K562 (cell line): Measurements from ENCODE around the gene ATP2B1. TPM values are rescaled to one million over a fixed set of nuclear protein-coding genes. Genes with fewer than 3 reads are reported as not detected.

ENCODE experiments used
- ARID3A ChIP-seq: IDR thresholded peaks from 2 replicates; pipeline ENCODE4 v1.6.1; 2012; ENCODE audit warnings: low read depth, low read length, improper control_type of control experiment, borderline replicate concordance
- ATF7 ChIP-seq: fragments of 450-650 bp; IDR thresholded peaks from 2 replicates; pipeline ENCODE4 v1.7.1; 2014; ENCODE audit warnings: mild to moderate bottlenecking, moderate library complexity
- CAMTA2 ChIP-seq: fragments of 250-450 bp; sonication (Bioruptor Pico); conservative IDR thresholded peaks from 2 replicates; pipeline ENCODE4 v1.5.1; 2022
- E2F3 ChIP-seq: fragments of 250-450 bp; sonication (Bioruptor Pico); IDR thresholded peaks from 2 replicates; pipeline ENCODE4 v1.4.0; 2020; ENCODE audit warnings: mild to moderate bottlenecking
- TFE3 ChIP-seq: fragments of 450-650 bp; formaldehyde crosslinking; IDR thresholded peaks from 2 replicates; pipeline ENCODE4 v1.4.0; 2020; ENCODE audit warnings: mild to moderate bottlenecking, mixed read lengths
- ZBTB11 ChIP-seq, 3 experiments: fragments of 200-800 bp in 1 of 3; fragments of 250-450 bp in 1 of 3; fragments of 450-650 bp in 1 of 3; sonication (Bioruptor Pico) in 1 of 3; sonication (Bioruptor generic) in 1 of 3; formaldehyde crosslinking in 1 of 3; IDR thresholded peaks; 2 replicates each; pipeline versions ENCODE4 v1.6.1 to v1.8.0; 2016 to 2022; ENCODE audit warnings: mild to moderate bottlenecking in 2 of 3, missing genetic modification characterization in 2 of 3, missing compliant biosample characterization in 1 of 3, moderate library complexity in 1 of 3
- ZNF318 ChIP-seq, 2 experiments: fragments of 450-650 bp; IDR thresholded peaks; 2 replicates each; pipeline ENCODE4 v1.6.1; 2016; ENCODE audit warnings: mild to moderate bottlenecking in 2 of 2, borderline replicate concordance in 1 of 2, low read depth in 1 of 2, moderate library complexity in 1 of 2
- ZNF644 ChIP-seq: fragments of 200-800 bp; sonication (Bioruptor generic); IDR thresholded peaks from 2 replicates; pipeline ENCODE4 v1.6.1; 2016; ENCODE audit warnings: low read depth, missing genetic modification characterization, missing compliant biosample characterization
- polyA plus RNA-seq, 8 experiments: library from polyadenylated mRNA; depleted of rRNA in 4 of 8; stranded (reverse) in 5 of 8; unstranded in 3 of 8; fragments of >200 nt; fragmentation: Nextera tagmentation in 2 of 8; fragmentation: Illumina TruSeq in 1 of 8; extraction: Ambion mirVana in 2 of 8; extraction: Trizol in 1 of 8; gene quantifications; 2 replicates each; pipeline versions ENCODE4 v1.2.1 to v1.2.3, GENCODE V29; 2011 to 2014; ENCODE audit warnings: inconsistent platforms in 1 of 8, missing spikeins in 1 of 8
- total RNA-seq, 7 experiments: library from RNA; depleted of rRNA in 6 of 7; stranded (reverse); fragments of >200 nt in 6 of 7; fragmentation: Illumina TruSeq in 2 of 7; extraction: Trizol in 2 of 7; gene quantifications; 2 replicates each; pipeline versions ENCODE4 v1.2.1 to v1.2.3, GENCODE V29; 2011 to 2021; ENCODE audit warnings: low replicate concordance in 1 of 7

Gene ATP2B1
- total and polyA plus RNA-seq, 9 of the 15 experiments (the other 6 are each of a cell fraction or from before 2014, with no cell fraction given), result 8.6 to 39.0 (median 27.8) TPM

- TF ChIP-seq ZBTB11 (CRISPR knock-in tag; IDR thresholded peaks at IDR 0.05), result no peak; a peak in 1 of 6 replicates
- no peak for TF ChIP-seq ZNF318 (IDR thresholded peaks at IDR 0.05; ENCODE audit: borderline replicate concordance in 1 of 2, low read depth in 1 of 2)
- TF ChIP-seq ATF7, result no peak
- peak; percentile 12; the same call in 1 of the 2 replicates for TF ChIP-seq E2F3 (CRISPR knock-in tag)
- TF ChIP-seq TFE3 (CRISPR knock-in tag), result no peak
- 0 out of 2 replicates have a peak, but pooled peaks have one; percentile 15 for TF ChIP-seq ZNF644 (tag)
- TF ChIP-seq CAMTA2, result 0 out of 2 replicates have a peak, but pooled peaks have one; percentile 7
- no peak for TF ChIP-seq ARID3A
Measured at GRCh38 chr12:89708565-89709156, at the start of gene ATP2B1 (continued).
